ENCODE data around the gene SNCAIP.

SNCAIP gene

GRCh38 chr5:122286541-122286940 is 25.5 kb upstream of the SNCAIP start:
- Histone ChIP-seq H3K4me3 (ENCODE audit: low read depth, low read length) (no peak overlapping the region), H3K9me3 (no peaks in the 10 kb centered on the region), H3K4me1 (no peaks in the 10 kb centered on the region), H3K27me3 (no peaks in the 10 kb centered on the region; the same call in 1 of the 2 replicates), H3K36me3 (no peaks in the 10 kb centered on the region)
- DNase-seq: no peak
- TF ChIP-seq, protein P1, sequence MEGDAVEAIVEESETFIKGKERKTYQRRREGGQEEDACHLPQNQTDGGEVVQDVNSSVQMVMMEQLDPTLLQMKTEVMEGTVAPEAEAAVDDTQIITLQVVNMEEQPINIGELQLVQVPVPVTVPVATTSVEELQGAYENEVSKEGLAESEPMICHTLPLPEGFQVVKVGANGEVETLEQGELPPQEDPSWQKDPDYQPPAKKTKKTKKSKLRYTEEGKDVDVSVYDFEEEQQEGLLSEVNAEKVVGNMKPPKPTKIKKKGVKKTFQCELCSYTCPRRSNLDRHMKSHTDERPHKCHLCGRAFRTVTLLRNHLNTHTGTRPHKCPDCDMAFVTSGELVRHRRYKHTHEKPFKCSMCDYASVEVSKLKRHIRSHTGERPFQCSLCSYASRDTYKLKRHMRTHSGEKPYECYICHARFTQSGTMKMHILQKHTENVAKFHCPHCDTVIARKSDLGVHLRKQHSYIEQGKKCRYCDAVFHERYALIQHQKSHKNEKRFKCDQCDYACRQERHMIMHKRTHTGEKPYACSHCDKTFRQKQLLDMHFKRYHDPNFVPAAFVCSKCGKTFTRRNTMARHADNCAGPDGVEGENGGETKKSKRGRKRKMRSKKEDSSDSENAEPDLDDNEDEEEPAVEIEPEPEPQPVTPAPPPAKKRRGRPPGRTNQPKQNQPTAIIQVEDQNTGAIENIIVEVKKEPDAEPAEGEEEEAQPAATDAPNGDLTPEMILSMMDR (IDR thresholded peaks at IDR 0.05; ENCODE audit: low read depth, low read length): no peak

DNA sequence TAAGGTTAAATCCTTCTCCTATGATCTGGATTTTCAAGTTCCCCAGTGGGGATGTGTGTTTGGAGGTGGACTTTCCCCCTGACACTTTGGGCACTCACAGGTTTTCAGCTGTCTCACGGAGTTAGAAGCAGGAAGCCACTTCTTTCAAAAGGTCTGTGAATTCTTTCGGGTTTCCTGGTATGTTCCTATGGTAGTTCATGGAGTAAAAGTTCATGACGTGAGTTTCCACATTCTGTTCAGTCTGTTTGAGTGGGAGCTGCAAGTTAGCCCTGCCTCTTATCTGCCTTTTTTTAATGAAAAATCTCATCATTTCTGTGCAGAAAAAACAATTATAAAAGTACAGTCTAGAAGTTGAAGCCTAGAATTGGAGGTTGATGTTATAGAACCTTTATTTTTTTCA is 24.9 kb upstream of the SNCAIP start:
- no peak overlapping the region for H3K4me3 ChIP-seq (ENCODE audit: low read depth, low read length)
- no peaks in the 10 kb centered on the region for H3K9me3 ChIP-seq
- H3K4me1 ChIP-seq: no peaks in the 10 kb centered on the region
- DNase-seq: no peak
- TF ChIP-seq, protein P1 (IDR thresholded peaks at IDR 0.05; ENCODE audit: low read depth, low read length): no peak
- no peaks in the 10 kb centered on the region for H3K36me3 ChIP-seq
- H3K27me3 ChIP-seq: no peaks in the 10 kb centered on the region; the same call in 1 of the 2 replicates

DNA sequence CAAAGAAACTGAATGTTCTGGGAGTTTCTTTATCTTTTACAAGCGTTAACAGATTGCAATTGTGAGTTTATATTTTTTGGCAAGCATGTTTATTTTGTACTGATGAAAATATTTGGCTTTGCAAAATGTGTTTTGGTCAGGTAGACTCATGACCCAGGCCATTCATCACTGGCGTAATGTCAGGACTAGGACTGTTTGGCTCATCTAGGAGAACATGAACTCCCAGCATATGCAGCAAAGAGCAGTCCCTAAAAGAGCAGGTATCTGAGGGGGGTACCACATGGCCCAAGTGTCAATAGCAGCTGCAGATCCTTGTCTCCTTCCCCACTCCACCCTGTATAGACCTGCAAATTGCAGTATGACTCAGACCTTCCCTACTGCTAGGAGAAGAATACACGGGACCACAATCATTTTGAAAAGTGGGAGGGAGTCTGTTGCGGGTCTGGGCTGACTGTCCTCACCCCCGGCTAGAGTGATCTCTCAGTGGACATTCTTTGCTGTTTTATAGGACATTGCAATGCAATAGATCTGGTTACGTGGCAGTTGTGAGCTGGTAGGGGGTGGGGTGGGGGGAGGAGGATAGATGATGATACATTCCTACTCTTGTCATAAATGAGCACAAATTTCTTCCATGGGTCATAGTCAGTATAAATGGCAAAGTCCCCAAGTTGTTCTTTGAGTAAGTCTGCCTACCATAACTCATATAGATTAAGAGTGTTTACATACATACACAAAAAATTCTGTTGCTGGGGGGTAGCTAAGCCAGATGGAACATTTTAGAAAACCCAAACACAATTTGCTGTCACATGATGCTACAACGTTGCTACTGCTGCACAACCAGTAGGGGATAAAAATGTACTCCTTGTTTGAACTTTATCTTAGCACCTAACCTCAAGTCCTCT is 20.8 kb upstream of the SNCAIP start:
- H3K4me3 ChIP-seq (ENCODE audit: low read depth, low read length): no peak overlapping the region
- TF ChIP-seq, protein P1 (IDR thresholded peaks at IDR 0.05; ENCODE audit: low read depth, low read length): no peak
- no peaks in the 10 kb centered on the region; the same call in 1 of the 2 replicates for H3K27me3 ChIP-seq
- H3K36me3 ChIP-seq: no peaks in the 10 kb centered on the region
- no peak for DNase-seq
- no peaks in the 10 kb centered on the region for H3K4me1 ChIP-seq
- no peaks in the 10 kb centered on the region for H3K9me3 ChIP-seq

- Histone ChIP-seq H3K27me3 (no peaks in the 10 kb centered on the region; the same call in 1 of the 2 replicates), H3K4me1 (no peaks in the 10 kb centered on the region), H3K36me3 (no peaks in the 10 kb centered on the region), H3K9me3 (no peaks in the 10 kb centered on the region), H3K4me3 (ENCODE audit: low read depth, low read length) (no peak overlapping the region)
- TF ChIP-seq, protein P1 (IDR thresholded peaks at IDR 0.05; ENCODE audit: low read depth, low read length): no peak
- no peak for DNase-seq
Observed at GRCh38 chr5:122292332-122292731, 19.7 kb upstream of the SNCAIP start.

- H3K9me3 ChIP-seq: no peaks in the 10 kb centered on the region
- DNase-seq: peak; percentile 15
- TF ChIP-seq, protein P1 (IDR thresholded peaks at IDR 0.05; ENCODE audit: low read depth, low read length): peak; percentile 60
Observed at GRCh38 chr5:122295138-122295537, 16.9 kb upstream of the SNCAIP start.

DNA sequence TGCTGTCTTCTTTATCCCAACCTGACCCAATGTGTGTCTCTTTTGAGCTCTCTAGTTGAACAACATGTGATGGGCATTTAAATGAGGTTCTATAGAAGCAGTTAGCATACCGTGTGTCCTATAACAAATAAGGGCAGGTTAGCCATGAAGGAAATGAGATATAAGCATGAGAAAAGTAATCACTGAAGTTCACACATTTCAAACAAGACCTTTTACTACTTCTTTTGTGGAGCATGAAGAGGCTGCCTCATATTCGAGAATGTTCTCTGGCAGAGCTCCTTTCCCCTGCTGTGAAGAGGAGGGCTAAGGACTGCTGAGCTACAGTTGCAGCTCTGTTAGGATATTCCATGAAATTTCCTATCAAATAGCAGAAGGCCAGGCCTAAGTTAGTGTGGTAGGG is 15.2 kb upstream of the SNCAIP start:
- Histone ChIP-seq H3K27me3 (peaks cover 8% of the 10 kb centered on the region), H3K4me3 (ENCODE audit: low read depth, low read length) (no peak overlapping the region), H3K9me3 (no peaks in the 10 kb centered on the region), H3K36me3 (no peaks in the 10 kb centered on the region), H3K4me1 (no peaks in the 10 kb centered on the region)
- no peak for DNase-seq
- TF ChIP-seq, protein P1 (IDR thresholded peaks at IDR 0.05; ENCODE audit: low read depth, low read length): no peak

More at GRCh38 chr5:122295138-122295537, 16.9 kb upstream of the SNCAIP start:
- Histone ChIP-seq H3K27me3 (no peaks in the 10 kb centered on the region), H3K4me1 (no peaks in the 10 kb centered on the region), H3K36me3 (no peaks in the 10 kb centered on the region), H3K4me3 (ENCODE audit: low read depth, low read length) (no peak overlapping the region)
